DOHH2 (cell line): ENCODE results near the gene SUOX.
A peak's percentile ranks its signal among the peaks of the same experiment; 100 is the strongest.
"Not testable (repeated sequence)": the region's sequence is repeated elsewhere in the genome, so short reads cannot be mapped to it uniquely, and the experiment has no call there.

Source experiments
- H3F3A ChIP-seq: fragments of 200-600 bp; sonication (generic), shearing (Covaris generic); 2 replicates; pipeline ENCODE4 v1.6.0; 2016; ENCODE audit warnings: antibody characterized with exemption, mild to moderate bottlenecking; ENCODE audit not compliant: control insufficient read depth, insufficient read depth
- H3K27ac ChIP-seq: fragments of 200-600 bp; sonication (generic); 2 replicates; pipeline ENCODE4 v1.5.1; 2014; ENCODE audit warnings: low read depth, mild to moderate bottlenecking, low read length, moderate library complexity
- H3K27me3 ChIP-seq: fragments of 200-600 bp; sonication (generic); 2 replicates; pipeline ENCODE4 v1.6.1; 2014; ENCODE audit warnings: mild to moderate bottlenecking, low read length, mixed read lengths; ENCODE audit not compliant: control insufficient read depth
- H3K36me3 ChIP-seq: fragments of 200-600 bp; sonication (generic); 2 replicates; pipeline ENCODE4 v1.6.1; 2014; ENCODE audit warnings: mild to moderate bottlenecking, low read length, moderate library complexity, mixed read lengths; ENCODE audit not compliant: control insufficient read depth
- H3K4me1 ChIP-seq: fragments of 200-600 bp; sonication (generic); 2 replicates; pipeline ENCODE4 v1.6.1; 2014; ENCODE audit warnings: mild to moderate bottlenecking, low read length, mixed read lengths; ENCODE audit not compliant: control insufficient read depth
- H3K4me2 ChIP-seq: fragments of 200-600 bp; sonication (generic); 2 replicates; pipeline ENCODE4 v1.6.0; 2014; ENCODE audit warnings: mild to moderate bottlenecking, low read length, moderate library complexity
- H3K4me3 ChIP-seq: fragments of 200-600 bp; sonication (generic); 2 replicates; pipeline ENCODE4 v1.5.1; 2014; ENCODE audit warnings: mild to moderate bottlenecking, low read length, mixed read lengths
- H3K79me2 ChIP-seq: fragments of 200-600 bp; sonication (generic); 2 replicates; pipeline ENCODE4 v1.6.1; 2014; ENCODE audit warnings: mild to moderate bottlenecking, low read length, mixed read lengths; ENCODE audit not compliant: control insufficient read depth
- H3K9me2 ChIP-seq: fragments of 200-600 bp; sonication (generic); replicated peaks from 2 replicates; pipeline ENCODE4 v1.6.1; 2014; ENCODE audit warnings: mild to moderate bottlenecking, low read length, mixed read lengths; ENCODE audit not compliant: control insufficient read depth
- H3K9me3 ChIP-seq: fragments of 200-600 bp; sonication (generic); 2 replicates; pipeline ENCODE4 v1.6.1; 2014; ENCODE audit warnings: antibody characterized with exemption, low read length, mixed read lengths; ENCODE audit not compliant: control insufficient read depth, insufficient read depth
- H4K20me1 ChIP-seq: fragments of 200-600 bp; sonication (generic); 2 replicates; pipeline ENCODE4 v1.6.0; 2014; ENCODE audit warnings: low read depth, mild to moderate bottlenecking, antibody characterized with exemption, low read length, moderate library complexity; ENCODE audit not compliant: control insufficient read depth, insufficient read depth
- CTCF ChIP-seq: fragments of 200-600 bp; sonication (generic); IDR thresholded peaks from one replicate; pipeline ENCODE4 v1.5.1; 2014; ENCODE audit warnings: antibody characterized with exemption, mild to moderate bottlenecking, low read depth, low read length; ENCODE audit not compliant: poor library complexity, severe bottlenecking
- EZH2phosphoT487 ChIP-seq: fragments of 200-600 bp; sonication (generic); IDR thresholded peaks from 2 replicates; pipeline ENCODE4 v1.6.1; 2017; ENCODE audit warnings: borderline replicate concordance, mild to moderate bottlenecking, antibody characterized with exemption, low read length, moderate library complexity, mixed read lengths

The SUOX gene

GRCh38 chr12:56001487-56002100 is 4.5 kb downstream of the SUOX start:
- Histone ChIP-seq H3K79me2 (no peaks in the 10 kb centered on the region), H3K27ac (no peak overlapping the region), H4K20me1 (no peaks in the 10 kb centered on the region), H3F3A (peaks cover 5% of the 10 kb centered on the region; the same call in 1 of the 2 replicates), H3K9me2 (no peaks in the 10 kb centered on the region), H3K27me3 (peaks cover 13% of the 10 kb centered on the region), H3K4me1 (peaks cover 7% of the 10 kb centered on the region), H3K9me3 (no peaks in the 10 kb centered on the region), H3K36me3 (no peaks in the 10 kb centered on the region), H3K4me3 (no peak overlapping the region), H3K4me2 (no peak overlapping the region)
- no peak for TF ChIP-seq EZH2phosphoT487
- no peak for TF ChIP-seq CTCF

GRCh38 chr12:56003376-56003775 is 6.3 kb downstream of the SUOX start:
- not testable (repeated sequence) for H3K27ac ChIP-seq, H3F3A ChIP-seq, H4K20me1 ChIP-seq, H3K4me2 ChIP-seq, H3K4me3 ChIP-seq, H3K9me2 ChIP-seq, H3K79me2 ChIP-seq, H3K9me3 ChIP-seq, H3K36me3 ChIP-seq, H3K27me3 ChIP-seq
- peaks cover 10% of the 10 kb centered on the region for H3K4me1 ChIP-seq

GRCh38 chr12:56004211-56004610 is 7.1 kb downstream of the SUOX start:
- Histone ChIP-seq H3K79me2 (0 out of 2 replicates have a peak, but pooled peaks cover 3% of the 10 kb centered on the region), H3F3A (peaks cover 5% of the 10 kb centered on the region; the same call in 1 of the 2 replicates), H3K27me3 (no peaks in the 10 kb centered on the region), H3K4me3 (no peak overlapping the region), H3K4me2 (no peak overlapping the region), H4K20me1 (no peaks in the 10 kb centered on the region), H3K9me3 (no peaks in the 10 kb centered on the region), H3K36me3 (no peaks in the 10 kb centered on the region), H3K4me1 (peaks cover 10% of the 10 kb centered on the region), H3K9me2 (no peaks in the 10 kb centered on the region), H3K27ac (no peak overlapping the region)
- TF ChIP-seq EZH2phosphoT487 (no peak), CTCF (no peak)

GRCh38 chr12:56007564-56008559 is 10.8 kb downstream of the SUOX start:
- TF ChIP-seq EZH2phosphoT487 (no peak), CTCF (no peak)

More at GRCh38 chr12:56007564-56008559, 10.8 kb downstream of the SUOX start:
- Histone ChIP-seq H3K27ac (peak overlapping the region; percentile 36; the same call in 1 of the 2 replicates), H3K36me3 (no peaks in the 10 kb centered on the region), H3K4me2 (peak overlapping the region; percentile 95), H3K9me2 (no peaks in the 10 kb centered on the region), H3K4me1 (peaks cover 10% of the 10 kb centered on the region), H3F3A (peaks cover 8% of the 10 kb centered on the region; the same call in 1 of the 2 replicates), H3K27me3 (no peaks in the 10 kb centered on the region), H4K20me1 (no peaks in the 10 kb centered on the region), H3K9me3 (no peaks in the 10 kb centered on the region), H3K4me3 (peak overlapping the region; percentile 89), H3K79me2 (0 out of 2 replicates have a peak, but pooled peaks cover 3% of the 10 kb centered on the region)
